GM12878 (cell line): ENCODE results near the gene TFB1M.

ENCODE experiments used
- POLR2AphosphoS5 ChIP-seq: IDR thresholded peaks from 2 replicates; pipeline ENCODE4 v1.6.1; 2011; ENCODE audit warnings: mild to moderate bottlenecking, low read length, inconsistent platforms
- TAF1 ChIP-seq: IDR thresholded peaks from 2 replicates; pipeline ENCODE4 v1.6.1; 2011; ENCODE audit warnings: mild to moderate bottlenecking, low read depth, low read length, borderline replicate concordance

DNA sequence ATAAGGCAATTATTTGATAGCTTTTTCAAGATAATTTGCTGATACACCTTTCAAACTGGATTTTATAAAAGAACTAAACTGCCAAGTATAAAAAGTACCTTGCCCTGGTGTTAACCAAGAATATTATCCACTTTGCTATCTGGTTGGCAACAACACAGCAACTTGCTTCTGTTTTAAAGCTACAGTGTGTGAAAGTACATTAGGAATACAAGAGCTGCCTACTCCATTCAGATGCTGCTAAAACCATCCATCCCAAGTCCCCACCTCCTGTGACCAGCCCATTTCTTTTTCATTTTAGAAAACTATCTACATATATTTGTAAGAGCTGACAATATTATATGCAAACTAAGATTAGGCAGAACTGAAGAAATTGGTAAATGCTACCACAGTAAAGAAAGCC lies 37.6 kb downstream of the TFB1M start:
- TF ChIP-seq TAF1 (no peak), POLR2AphosphoS5 (no peak)
